ENCODE data around the gene LRRIQ1. TPM values are rescaled to one million over a fixed set of nuclear protein-coding genes. Genes with fewer than 3 reads are reported as not detected.

Gene LRRIQ1
- total RNA-seq, 1 donor from 2014 or later: 0.30 TPM

GRCh38 chr12:85283560-85283959 is 247.4 kb downstream of the LRRIQ1 start:
- DNase-seq: no peak

Other genes starting within 250 kb of the LRRIQ1 start
- gene SLC6A15, start 123.6 kb upstream of the LRRIQ1 start, total RNA-seq: 1.2 TPM
- gene TSPAN19, start 74 bp upstream of the LRRIQ1 start, total RNA-seq: not detected
- 0.30 TPM for gene ALX1, start 243.9 kb downstream of the LRRIQ1 start, total RNA-seq